HG02884 (cell line): ENCODE measurements around the gene ATP10A.
"Not testable (repeated sequence)": the region's sequence is repeated elsewhere in the genome, so short reads cannot be mapped to it uniquely, and the experiment has no call there.

ENCODE experiments used
- ATAC-seq: cut with Tn5 transposase; IDR thresholded peaks from one replicate; pipeline ENCODE4 v1.9.1; 2021; ENCODE audit warnings: mild to moderate bottlenecking, moderate library complexity; ENCODE audit not compliant: unreplicated experiment

Gene ATP10A

GRCh38 chr15:25859838-25860645 lies 3.1 kb downstream of the ATP10A start:
- ATAC-seq: no peak

GRCh38 chr15:25858952-25859760 lies 4.0 kb downstream of the ATP10A start:
- no peak for ATAC-seq

GRCh38 chr15:25856059-25856458 lies 7.1 kb downstream of the ATP10A start:
- ATAC-seq: not testable (repeated sequence)

- no peak for ATAC-seq
These were observed 10.2 kb downstream of the ATP10A start for GRCh38 chr15:25852661-25853524.

GRCh38 chr15:25852027-25852426 lies 11.1 kb downstream of the ATP10A start:
- no peak for ATAC-seq

- peak; percentile 70 for ATAC-seq
These were observed 12.7 kb downstream of the ATP10A start for GRCh38 chr15:25850154-25851111.

- no peak for ATAC-seq
These were observed 13.8 kb downstream of the ATP10A start for GRCh38 chr15:25849157-25849921.

- no peak for ATAC-seq
These were observed 14.4 kb downstream of the ATP10A start for GRCh38 chr15:25848784-25849156.

GRCh38 chr15:25848325-25848724 lies 14.8 kb downstream of the ATP10A start:
- no peak for ATAC-seq

- ATAC-seq: no peak
These were observed 16.1 kb downstream of the ATP10A start for GRCh38 chr15:25847051-25847450.

- no peak for ATAC-seq
These were observed 16.8 kb downstream of the ATP10A start for GRCh38 chr15:25846377-25846776.

GRCh38 chr15:25844981-25845680 lies 18.0 kb downstream of the ATP10A start:
- ATAC-seq: no peak

- ATAC-seq: no peak
These were observed 18.6 kb downstream of the ATP10A start for GRCh38 chr15:25844542-25844941.

GRCh38 chr15:25844076-25844475 lies 19.1 kb downstream of the ATP10A start:
- ATAC-seq: no peak

- ATAC-seq: no peak
These were observed 23.4 kb downstream of the ATP10A start for GRCh38 chr15:25839638-25840156.

GRCh38 chr15:25838871-25839195 lies 24.3 kb downstream of the ATP10A start:
- ATAC-seq: no peak

- no peak for ATAC-seq
These were observed 24.8 kb downstream of the ATP10A start for GRCh38 chr15:25838191-25838870.

GRCh38 chr15:25832158-25832557 lies 31.0 kb downstream of the ATP10A start:
- no peak for ATAC-seq
